ENCODE measurements around the gene MAMDC2. TPM values are rescaled to one million over a fixed set of nuclear protein-coding genes. Genes with fewer than 3 reads are reported as not detected.

The MAMDC2 gene
- total RNA-seq, 1 donor from 2014 or later: 211 TPM

- TF ChIP-seq CTCF (IDR thresholded peaks at IDR 0.05; ENCODE audit: insufficient read depth, low read depth, low read length) (no peak), EZH2 (IDR thresholded peaks at IDR 0.05; ENCODE audit: insufficient read depth, low read length) (no peak)
- H3K4me2 ChIP-seq (ENCODE audit: low read length): no peak overlapping the region
- Mint-ChIP-seq H3K27ac (ENCODE audit: unreplicated experiment) (no peak overlapping the region), H3K36me3 (ENCODE audit: low read depth, unreplicated experiment) (peaks cover 4% of the 10 kb centered on the region), H3K4me1 (ENCODE audit: low read depth, unreplicated experiment) (peaks cover 11% of the 10 kb centered on the region), H3K4me3 (ENCODE audit: unreplicated experiment) (no peak overlapping the region), H3K9me3 (ENCODE audit: unreplicated experiment) (no peaks in the 10 kb centered on the region), H3K27me3 (ENCODE audit: low read depth, unreplicated experiment) (no peaks in the 10 kb centered on the region)
- no peaks in the 10 kb centered on the region for H3K79me2 ChIP-seq (ENCODE audit: insufficient read depth, low read length)
- no peak overlapping the region for H3K4me3 ChIP-seq (ENCODE audit: insufficient read depth, low read depth, low read length)
- FAIRE-seq (no peak), DNase-seq (ENCODE audit: low read depth) (no peak)
- H3K9me3 ChIP-seq (ENCODE audit: insufficient read depth, low read depth, low read length): no peaks in the 10 kb centered on the region
- no peak overlapping the region for H2AFZ ChIP-seq (ENCODE audit: low read depth, low read length)
- H3K36me3 ChIP-seq (ENCODE audit: insufficient read depth, low read length): no peaks in the 10 kb centered on the region
- no peaks in the 10 kb centered on the region for H4K20me1 ChIP-seq (ENCODE audit: insufficient read depth, low read length)
- no peak overlapping the region for H3K27ac ChIP-seq (ENCODE audit: low read depth, low read length)
- no peaks in the 10 kb centered on the region for H3K4me1 ChIP-seq (ENCODE audit: insufficient read depth, low read length)
- H3K27me3 ChIP-seq (ENCODE audit: insufficient read depth, low read length): no peaks in the 10 kb centered on the region
- no peak overlapping the region for H3K9ac ChIP-seq (ENCODE audit: low read length)
These were observed 21.9 kb downstream of the MAMDC2 start for GRCh38 chr9:70065572-70065971.

GRCh38 chr9:70066418-70066817 is 22.8 kb downstream of the MAMDC2 start:
- Histone ChIP-seq H3K4me2 (ENCODE audit: low read length) (no peak overlapping the region), H4K20me1 (ENCODE audit: insufficient read depth, low read length) (no peaks in the 10 kb centered on the region), H3K36me3 (ENCODE audit: insufficient read depth, low read length) (no peaks in the 10 kb centered on the region), H3K79me2 (ENCODE audit: insufficient read depth, low read length) (no peaks in the 10 kb centered on the region), H3K4me3 (ENCODE audit: insufficient read depth, low read depth, low read length) (no peak overlapping the region), H3K4me1 (ENCODE audit: insufficient read depth, low read length) (no peaks in the 10 kb centered on the region), H2AFZ (ENCODE audit: low read depth, low read length) (no peak overlapping the region), H3K9me3 (ENCODE audit: insufficient read depth, low read depth, low read length) (no peaks in the 10 kb centered on the region), H3K27ac (ENCODE audit: low read depth, low read length) (no peak overlapping the region), H3K9ac (ENCODE audit: low read length) (no peak overlapping the region), H3K27me3 (ENCODE audit: insufficient read depth, low read length) (no peaks in the 10 kb centered on the region)
- Mint-ChIP-seq H3K9me3 (ENCODE audit: unreplicated experiment) (no peaks in the 10 kb centered on the region), H3K4me3 (ENCODE audit: unreplicated experiment) (no peak overlapping the region), H3K36me3 (ENCODE audit: low read depth, unreplicated experiment) (peaks cover 3% of the 10 kb centered on the region), H3K27ac (ENCODE audit: unreplicated experiment) (no peak overlapping the region), H3K27me3 (ENCODE audit: low read depth, unreplicated experiment) (no peaks in the 10 kb centered on the region), H3K4me1 (ENCODE audit: low read depth, unreplicated experiment) (peaks cover 9% of the 10 kb centered on the region)
- TF ChIP-seq EZH2 (IDR thresholded peaks at IDR 0.05; ENCODE audit: insufficient read depth, low read length) (no peak), CTCF (IDR thresholded peaks at IDR 0.05; ENCODE audit: insufficient read depth, low read depth, low read length) (no peak)
- no peak for FAIRE-seq
- no peak for DNase-seq (ENCODE audit: low read depth)

DNA sequence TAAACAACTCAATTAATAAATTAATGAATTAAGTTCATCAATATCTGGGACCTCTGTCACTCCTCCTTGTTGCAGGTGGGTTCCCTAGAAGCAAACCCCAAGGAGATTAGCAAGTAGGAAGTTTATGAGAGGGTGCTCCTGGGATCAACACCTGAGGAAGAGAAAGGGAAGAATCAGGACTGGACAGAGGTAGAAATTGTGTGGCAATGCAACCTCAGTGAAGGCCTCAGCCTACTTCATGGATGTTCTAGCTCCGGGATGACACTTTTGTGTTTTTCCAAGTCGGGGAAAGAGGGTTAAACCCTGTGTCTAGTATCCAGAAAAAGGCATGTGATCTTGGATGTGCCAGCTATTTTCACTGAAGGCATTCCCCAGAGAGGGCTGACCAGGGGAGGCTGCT is 23.2 kb downstream of the MAMDC2 start:
- DNase-seq (ENCODE audit: low read depth): no peak
- H3K36me3 ChIP-seq (ENCODE audit: insufficient read depth, low read length): no peaks in the 10 kb centered on the region
- no peaks in the 10 kb centered on the region for H3K27me3 Mint-ChIP-seq (ENCODE audit: low read depth, unreplicated experiment)
- H3K9me3 Mint-ChIP-seq (ENCODE audit: unreplicated experiment): no peaks in the 10 kb centered on the region
- FAIRE-seq: no peak
- no peak overlapping the region for H3K9ac ChIP-seq (ENCODE audit: low read length)
- H3K9me3 ChIP-seq (ENCODE audit: insufficient read depth, low read depth, low read length): no peaks in the 10 kb centered on the region
- H3K27ac Mint-ChIP-seq (ENCODE audit: unreplicated experiment): no peak overlapping the region
- H3K4me1 Mint-ChIP-seq (ENCODE audit: low read depth, unreplicated experiment): peaks cover 9% of the 10 kb centered on the region
- no peak for TF ChIP-seq CTCF (IDR thresholded peaks at IDR 0.05; ENCODE audit: insufficient read depth, low read depth, low read length)
- no peaks in the 10 kb centered on the region for H3K4me1 ChIP-seq (ENCODE audit: insufficient read depth, low read length)
- H3K4me2 ChIP-seq (ENCODE audit: low read length): no peak overlapping the region
- no peak overlapping the region for H3K27ac ChIP-seq (ENCODE audit: low read depth, low read length)
- H3K27me3 ChIP-seq (ENCODE audit: insufficient read depth, low read length): no peaks in the 10 kb centered on the region
- H3K4me3 Mint-ChIP-seq (ENCODE audit: unreplicated experiment): no peak overlapping the region
- H3K79me2 ChIP-seq (ENCODE audit: insufficient read depth, low read length): no peaks in the 10 kb centered on the region
- H4K20me1 ChIP-seq (ENCODE audit: insufficient read depth, low read length): no peaks in the 10 kb centered on the region
- peaks cover 4% of the 10 kb centered on the region for H3K36me3 Mint-ChIP-seq (ENCODE audit: low read depth, unreplicated experiment)
- H2AFZ ChIP-seq (ENCODE audit: low read depth, low read length): no peak overlapping the region
- H3K4me3 ChIP-seq (ENCODE audit: insufficient read depth, low read depth, low read length): no peak overlapping the region

All from astrocyte (in vitro differentiated cells and primary cell).